Liver (tissue), 3 donors: ENCODE measurements around the gene DNAJB4.

Source experiments
- ATF3 ChIP-seq: IDR thresholded peaks from 2 replicates; pipeline ENCODE4 v1.6.1; 2016; ENCODE audit warnings: antibody characterized with exemption
- CTCF ChIP-seq: fragments of 150-350 bp; IDR thresholded peaks from 2 replicates; pipeline ENCODE4 v1.5.1; 2017; ENCODE audit warnings: improper control_type of control experiment, low read depth, low read length; ENCODE audit not compliant: missing input control
- EGR1 ChIP-seq, 2 donors: IDR thresholded peaks; 2 replicates each; pipeline ENCODE4 v1.6.1; 2016 to 2018; ENCODE audit warnings: antibody characterized with exemption in 2 of 2, low read depth in 2 of 2
- FOXA1 ChIP-seq: IDR thresholded peaks from 2 replicates; pipeline ENCODE4 v1.6.1; 2016; ENCODE audit warnings: antibody characterized with exemption
- GABPA ChIP-seq, 2 donors: IDR thresholded peaks in 1 of 2; conservative IDR thresholded peaks in 1 of 2; 2 replicates each; pipeline ENCODE4 v1.6.1; 2016; ENCODE audit warnings: antibody characterized with exemption in 2 of 2, mild to moderate bottlenecking in 1 of 2, moderate library complexity in 1 of 2
- HNF4A ChIP-seq, 2 donors: conservative IDR thresholded peaks; 2 replicates each; pipeline ENCODE4 v1.6.1; 2016; ENCODE audit warnings: antibody characterized with exemption in 2 of 2, mild to moderate bottlenecking in 2 of 2
- HNF4G ChIP-seq: IDR thresholded peaks from 2 replicates; pipeline ENCODE4 v1.6.1; 2016; ENCODE audit warnings: antibody characterized with exemption
- JUND ChIP-seq, 2 donors: IDR thresholded peaks; 2 replicates each; pipeline ENCODE4 v1.6.1; 2016; ENCODE audit warnings: antibody characterized with exemption in 2 of 2
- RAD21 ChIP-seq, 2 donors: IDR thresholded peaks; 2 replicates each; pipeline ENCODE4 v1.6.1; 2016; ENCODE audit warnings: antibody characterized with exemption in 2 of 2, mild to moderate bottlenecking in 2 of 2
- SP1 ChIP-seq: IDR thresholded peaks from 2 replicates; pipeline ENCODE4 v1.6.1; 2018; ENCODE audit warnings: antibody characterized with exemption, mild to moderate bottlenecking
- TAF1 ChIP-seq: conservative IDR thresholded peaks from 2 replicates; pipeline ENCODE4 v1.6.1; 2016; ENCODE audit warnings: antibody characterized with exemption, mild to moderate bottlenecking
- TF ChIP-seq, protein P1 (sequence below): IDR thresholded peaks from 2 replicates; pipeline ENCODE4 v1.6.1; 2016; ENCODE audit warnings: antibody characterized with exemption, mild to moderate bottlenecking
- TF ChIP-seq, protein P2 (sequence below): IDR thresholded peaks from 2 replicates; pipeline ENCODE4 v1.6.1; 2016; ENCODE audit warnings: antibody characterized with exemption
- TF ChIP-seq, protein P3 (sequence below): IDR thresholded peaks from 2 replicates; pipeline ENCODE4 v1.6.1; 2016; ENCODE audit warnings: antibody characterized with exemption
- donor health status: healthy.
- donor health status: healthy.

GRCh38 chr1:77958391-77958790 is 46.3 kb upstream of the DNAJB4 start:
- TF ChIP-seq CTCF (no peak), TAF1 (no peak), ATF3 (no peak), GABPA (IDR thresholded peaks at IDR 0.05 in 1 of 2, conservative IDR thresholded peaks at IDR 0.05 in 1 of 2) (no peak), RAD21 (IDR thresholded peaks at IDR 0.05) (no peak), SP1 (no peak), FOXA1 (no peak), EGR1 (IDR thresholded peaks at IDR 0.05; ENCODE audit: low read depth in 2 of 2) (no peak), HNF4A (conservative IDR thresholded peaks at IDR 0.05) (no peak), HNF4G (no peak), JUND (IDR thresholded peaks at IDR 0.05) (no peak)
- TF ChIP-seq, protein P1, sequence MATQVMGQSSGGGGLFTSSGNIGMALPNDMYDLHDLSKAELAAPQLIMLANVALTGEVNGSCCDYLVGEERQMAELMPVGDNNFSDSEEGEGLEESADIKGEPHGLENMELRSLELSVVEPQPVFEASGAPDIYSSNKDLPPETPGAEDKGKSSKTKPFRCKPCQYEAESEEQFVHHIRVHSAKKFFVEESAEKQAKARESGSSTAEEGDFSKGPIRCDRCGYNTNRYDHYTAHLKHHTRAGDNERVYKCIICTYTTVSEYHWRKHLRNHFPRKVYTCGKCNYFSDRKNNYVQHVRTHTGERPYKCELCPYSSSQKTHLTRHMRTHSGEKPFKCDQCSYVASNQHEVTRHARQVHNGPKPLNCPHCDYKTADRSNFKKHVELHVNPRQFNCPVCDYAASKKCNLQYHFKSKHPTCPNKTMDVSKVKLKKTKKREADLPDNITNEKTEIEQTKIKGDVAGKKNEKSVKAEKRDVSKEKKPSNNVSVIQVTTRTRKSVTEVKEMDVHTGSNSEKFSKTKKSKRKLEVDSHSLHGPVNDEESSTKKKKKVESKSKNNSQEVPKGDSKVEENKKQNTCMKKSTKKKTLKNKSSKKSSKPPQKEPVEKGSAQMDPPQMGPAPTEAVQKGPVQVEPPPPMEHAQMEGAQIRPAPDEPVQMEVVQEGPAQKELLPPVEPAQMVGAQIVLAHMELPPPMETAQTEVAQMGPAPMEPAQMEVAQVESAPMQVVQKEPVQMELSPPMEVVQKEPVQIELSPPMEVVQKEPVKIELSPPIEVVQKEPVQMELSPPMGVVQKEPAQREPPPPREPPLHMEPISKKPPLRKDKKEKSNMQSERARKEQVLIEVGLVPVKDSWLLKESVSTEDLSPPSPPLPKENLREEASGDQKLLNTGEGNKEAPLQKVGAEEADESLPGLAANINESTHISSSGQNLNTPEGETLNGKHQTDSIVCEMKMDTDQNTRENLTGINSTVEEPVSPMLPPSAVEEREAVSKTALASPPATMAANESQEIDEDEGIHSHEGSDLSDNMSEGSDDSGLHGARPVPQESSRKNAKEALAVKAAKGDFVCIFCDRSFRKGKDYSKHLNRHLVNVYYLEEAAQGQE = no peak
- TF ChIP-seq, protein P2, sequence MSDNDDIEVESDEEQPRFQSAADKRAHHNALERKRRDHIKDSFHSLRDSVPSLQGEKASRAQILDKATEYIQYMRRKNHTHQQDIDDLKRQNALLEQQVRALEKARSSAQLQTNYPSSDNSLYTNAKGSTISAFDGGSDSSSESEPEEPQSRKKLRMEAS = no peak
- TF ChIP-seq, protein P3, sequence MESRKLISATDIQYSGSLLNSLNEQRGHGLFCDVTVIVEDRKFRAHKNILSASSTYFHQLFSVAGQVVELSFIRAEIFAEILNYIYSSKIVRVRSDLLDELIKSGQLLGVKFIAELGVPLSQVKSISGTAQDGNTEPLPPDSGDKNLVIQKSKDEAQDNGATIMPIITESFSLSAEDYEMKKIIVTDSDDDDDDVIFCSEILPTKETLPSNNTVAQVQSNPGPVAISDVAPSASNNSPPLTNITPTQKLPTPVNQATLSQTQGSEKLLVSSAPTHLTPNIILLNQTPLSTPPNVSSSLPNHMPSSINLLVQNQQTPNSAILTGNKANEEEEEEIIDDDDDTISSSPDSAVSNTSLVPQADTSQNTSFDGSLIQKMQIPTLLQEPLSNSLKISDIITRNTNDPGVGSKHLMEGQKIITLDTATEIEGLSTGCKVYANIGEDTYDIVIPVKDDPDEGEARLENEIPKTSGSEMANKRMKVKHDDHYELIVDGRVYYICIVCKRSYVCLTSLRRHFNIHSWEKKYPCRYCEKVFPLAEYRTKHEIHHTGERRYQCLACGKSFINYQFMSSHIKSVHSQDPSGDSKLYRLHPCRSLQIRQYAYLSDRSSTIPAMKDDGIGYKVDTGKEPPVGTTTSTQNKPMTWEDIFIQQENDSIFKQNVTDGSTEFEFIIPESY = no peak
